PC-9 (cell line): ENCODE measurements around the gene AHNAK. TPM values are rescaled to one million over a fixed set of nuclear protein-coding genes. Genes with fewer than 3 reads are reported as not detected.
"Not testable (repeated sequence)": the region's sequence is repeated elsewhere in the genome, so short reads cannot be mapped to it uniquely, and the experiment has no call there.

Experiments used
- BruUV-seq: library from RNA; stranded (reverse); fragments of 400-500 nt; replicated peaks from 2 replicates; lab custom pipeline; 2021; lab: Mats Ljungman, UMichigan
- CTCF ChIA-PET: fragments of 300-600 bp; sonication (Branson Sonifier 250); formaldehyde crosslinking; loops from one replicate; lab custom pipeline; 2022; ENCODE audit warnings: antibody characterized with exemption; lab: Charles Lee
- POLR2A ChIA-PET: fragments of 300-600 bp; sonication (Branson Sonifier 250); formaldehyde crosslinking; loops from one replicate; lab custom pipeline; 2022; ENCODE audit warnings: antibody characterized with exemption; ENCODE audit not compliant: unreplicated experiment; lab: Charles Lee
- DNase-seq, 2 experiments: peaks; one replicate each; pipeline versions ENCODE4 v3.0.0 to v3.0.0-alpha.2; 2015 to 2022; ENCODE audit warnings: mixed read lengths in 1 of 2
- H2AFZ ChIP-seq: fragments of 200-600 bp; sonication (generic); 2 replicates; pipeline ENCODE4 v1.8.1; 2017; ENCODE audit warnings: antibody characterized with exemption
- H3F3A ChIP-seq: fragments of 200-600 bp; sonication (generic); 2 replicates; pipeline ENCODE4 v1.8.1; 2017; ENCODE audit warnings: antibody characterized with exemption, mild to moderate bottlenecking, low read depth; ENCODE audit not compliant: insufficient read depth
- H3K27ac ChIP-seq: fragments of 200-600 bp; sonication (generic); 2 replicates; pipeline ENCODE4 v1.6.1; 2016; ENCODE audit warnings: mixed run types
- H3K27me3 ChIP-seq: fragments of 200-600 bp; sonication (generic); 2 replicates; pipeline ENCODE4 v1.6.1; 2016; ENCODE audit warnings: low read depth, mixed run types; ENCODE audit not compliant: insufficient read depth
- H3K36me3 ChIP-seq: fragments of 200-600 bp; sonication (generic); 2 replicates; pipeline ENCODE4 v1.6.1; 2016; ENCODE audit warnings: low read depth, mixed run types
- H3K4me1 ChIP-seq: fragments of 200-600 bp; sonication (generic); replicated peaks from 2 replicates; pipeline ENCODE4 v1.6.1; 2016; ENCODE audit warnings: mixed run types; ENCODE audit not compliant: insufficient read depth
- H3K4me2 ChIP-seq: fragments of 200-600 bp; sonication (generic); 2 replicates; pipeline ENCODE4 v1.6.1; 2017; ENCODE audit warnings: mixed run types
- H3K4me3 ChIP-seq: fragments of 200-600 bp; sonication (generic); 2 replicates; pipeline ENCODE4 v1.6.1; 2016; ENCODE audit warnings: mixed run types
- H3K79me2 ChIP-seq: fragments of 200-600 bp; sonication (generic); 2 replicates; pipeline ENCODE4 v1.6.1; 2017; ENCODE audit warnings: low read depth, mixed run types
- H3K9me2 ChIP-seq: fragments of 200-600 bp; sonication (generic); 2 replicates; pipeline ENCODE4 v1.8.1; 2017; ENCODE audit warnings: mild to moderate bottlenecking; ENCODE audit not compliant: insufficient read depth
- H3K9me3 ChIP-seq: fragments of 200-600 bp; sonication (generic); 2 replicates; pipeline ENCODE4 v1.8.1; 2016; ENCODE audit warnings: low read depth; ENCODE audit not compliant: insufficient read depth
- H4K20me1 ChIP-seq: fragments of 200-600 bp; sonication (generic); 2 replicates; pipeline ENCODE4 v1.8.1; 2017; ENCODE audit not compliant: insufficient read depth
- EZH2 ChIP-seq: fragments of 200-600 bp; sonication (generic); IDR thresholded peaks from 2 replicates; pipeline ENCODE4 v1.8.0; 2017; ENCODE audit warnings: antibody characterized with exemption, low read depth
- intact Hi-C: fragments of 100-400 bp; cut with micrococcal nuclease; formaldehyde crosslinking; loops from one replicate; pipeline ENCODE4 v1.10.0; 2022; ENCODE audit not compliant: unreplicated experiment
- total RNA-seq: library from RNA; stranded (reverse); gene quantifications from 2 replicates; pipeline ENCODE4 v1.2.3, GENCODE V29; 2021
- TF ChIP-seq, protein P1 (sequence below): fragments of 200-600 bp; sonication (generic); conservative IDR thresholded peaks from 2 replicates; pipeline ENCODE4 v1.6.1; 2017; ENCODE audit warnings: mixed run types, antibody characterized with exemption, mild to moderate bottlenecking, moderate library complexity

The AHNAK gene
- total RNA-seq, 1 experiment from 2014 or later: 632 TPM

DNA sequence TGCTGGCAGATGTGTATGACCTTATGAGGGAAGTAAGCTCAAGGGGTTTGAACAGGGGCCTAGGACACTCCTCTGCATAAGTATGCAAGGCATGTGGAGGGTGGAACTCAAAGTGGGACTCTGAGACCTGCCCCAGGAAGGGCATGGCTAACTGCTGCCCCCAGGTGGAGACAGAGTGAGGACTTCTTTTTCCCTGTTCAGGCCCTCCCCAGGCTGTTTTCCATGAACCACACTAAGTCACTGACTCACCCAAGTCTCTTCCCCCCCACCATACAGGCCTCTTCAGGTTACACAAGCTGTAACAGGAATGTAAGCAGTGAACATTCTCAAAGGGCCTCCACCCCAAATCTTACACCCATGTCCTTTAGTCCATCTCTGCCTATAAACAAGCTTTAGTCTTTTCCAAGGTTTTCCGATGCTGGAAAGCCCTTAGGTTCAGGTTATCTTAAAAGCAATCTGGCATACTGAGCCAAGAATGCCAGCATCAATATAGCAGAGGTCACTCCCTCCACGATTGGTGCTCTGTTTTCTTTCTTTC lies 14.0 kb upstream of the AHNAK start:
- Histone ChIP-seq H3K36me3 (peaks cover 43% of the 10 kb centered on the region), H3K4me3 (no peak overlapping the region), H3K4me2 (peak overlapping the region; percentile 54), H4K20me1 (peaks cover 67% of the 10 kb centered on the region), H3K27me3 (no peaks in the 10 kb centered on the region), H3K9me2 (no peaks in the 10 kb centered on the region), H3K9me3 (no peaks in the 10 kb centered on the region), H3K27ac (peak overlapping the region; percentile 92), H3K4me1 (peaks cover 78% of the 10 kb centered on the region), H3K79me2 (peaks cover 54% of the 10 kb centered on the region), H3F3A (peaks cover 97% of the 10 kb centered on the region), H2AFZ (no peak overlapping the region)
- intact Hi-C loops: loop anchor here (1.0 kb wide), 5 partner anchors 15 to 165 kb away; no protein-coding TSS in a partner anchor
- ChIA-PET POLR2A (interaction anchor here (0.5 to 1.4 kb wide), 18 partner anchors 8 to 281 kb away, joined by 3 to 32 read pairs (median 6); partner anchors contain the start of genes AHNAK, C11orf98, CSKMT and EEF1G), CTCF (interaction anchor here (0.5 to 3.3 kb wide), 26 partner anchors 10 to 1079 kb away, joined by 3 to 49 read pairs (median 6); partner anchors contain the start of genes AHNAK and TUT1)
- DNase-seq: peak; percentile 99
- BruUV-seq: no TSS peak
- no peak for TF ChIP-seq EZH2
- TF ChIP-seq, protein P1, sequence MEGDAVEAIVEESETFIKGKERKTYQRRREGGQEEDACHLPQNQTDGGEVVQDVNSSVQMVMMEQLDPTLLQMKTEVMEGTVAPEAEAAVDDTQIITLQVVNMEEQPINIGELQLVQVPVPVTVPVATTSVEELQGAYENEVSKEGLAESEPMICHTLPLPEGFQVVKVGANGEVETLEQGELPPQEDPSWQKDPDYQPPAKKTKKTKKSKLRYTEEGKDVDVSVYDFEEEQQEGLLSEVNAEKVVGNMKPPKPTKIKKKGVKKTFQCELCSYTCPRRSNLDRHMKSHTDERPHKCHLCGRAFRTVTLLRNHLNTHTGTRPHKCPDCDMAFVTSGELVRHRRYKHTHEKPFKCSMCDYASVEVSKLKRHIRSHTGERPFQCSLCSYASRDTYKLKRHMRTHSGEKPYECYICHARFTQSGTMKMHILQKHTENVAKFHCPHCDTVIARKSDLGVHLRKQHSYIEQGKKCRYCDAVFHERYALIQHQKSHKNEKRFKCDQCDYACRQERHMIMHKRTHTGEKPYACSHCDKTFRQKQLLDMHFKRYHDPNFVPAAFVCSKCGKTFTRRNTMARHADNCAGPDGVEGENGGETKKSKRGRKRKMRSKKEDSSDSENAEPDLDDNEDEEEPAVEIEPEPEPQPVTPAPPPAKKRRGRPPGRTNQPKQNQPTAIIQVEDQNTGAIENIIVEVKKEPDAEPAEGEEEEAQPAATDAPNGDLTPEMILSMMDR: peak; percentile 90

DNA sequence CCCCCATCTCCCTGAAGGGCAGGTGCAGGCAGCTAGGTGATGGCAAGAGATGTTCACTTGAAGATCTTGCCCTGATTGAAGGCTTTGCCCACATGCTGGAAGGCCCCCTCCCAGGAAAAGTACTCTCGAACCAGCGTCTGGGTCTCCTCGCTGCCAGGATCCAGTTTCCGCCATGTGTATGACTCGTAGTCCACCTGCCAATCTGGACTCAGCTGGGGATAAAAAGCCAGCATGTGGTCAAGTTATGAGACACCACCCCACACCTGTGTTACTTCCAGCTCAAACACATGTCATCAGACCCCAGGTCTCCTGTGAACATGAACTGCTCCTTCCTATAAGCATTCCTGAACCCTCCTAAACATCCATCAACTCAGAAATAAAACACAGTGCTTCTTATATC lies 13.0 kb upstream of the AHNAK start:
- Histone ChIP-seq H3K79me2 (peaks cover 54% of the 10 kb centered on the region), H3K4me2 (peak overlapping the region; percentile 54), H3F3A (peaks cover 97% of the 10 kb centered on the region), H3K4me1 (peaks cover 81% of the 10 kb centered on the region), H3K36me3 (peaks cover 33% of the 10 kb centered on the region), H3K27ac (peak overlapping the region; percentile 92), H4K20me1 (peaks cover 57% of the 10 kb centered on the region)
- H3K9me3 ChIP-seq, H3K4me3 ChIP-seq, H2AFZ ChIP-seq, BruUV-seq, H3K27me3 ChIP-seq, H3K9me2 ChIP-seq: not testable (repeated sequence)
- peak in 1 of 2 experiments; percentile 41 for DNase-seq
- intact Hi-C loops: loop anchor here (1.0 kb wide), 5 partner anchors 14 to 164 kb away; no protein-coding TSS in a partner anchor
- ChIA-PET POLR2A (interaction anchor here (0.6 to 0.7 kb wide), 3 partner anchors 21 to 79 kb away, joined by 4 to 30 read pairs (median 6); no protein-coding TSS in a partner anchor), CTCF (interaction anchor here (1.1 to 3.3 kb wide), 4 partner anchors 9 to 47 kb away, joined by 4 to 49 read pairs (median 6); no protein-coding TSS in a partner anchor)

DNA sequence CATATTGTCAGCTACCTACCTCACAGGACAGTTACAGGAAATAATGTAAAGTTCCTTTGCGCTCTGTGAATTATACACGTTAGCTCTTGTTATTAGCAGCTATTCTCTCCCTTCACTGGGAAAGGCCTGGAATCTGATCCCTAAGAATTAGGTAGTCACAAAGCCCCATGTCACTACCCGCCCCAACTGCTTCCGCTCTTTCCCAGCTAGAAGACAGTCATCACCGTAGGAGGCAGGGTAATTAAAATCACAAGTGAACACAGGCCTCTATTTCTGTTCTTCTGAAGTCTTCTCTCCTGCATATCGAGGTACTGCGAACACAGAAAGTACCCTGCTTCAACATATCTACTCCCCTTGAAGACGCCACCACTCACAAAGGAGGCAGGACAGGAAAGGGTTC lies 12.6 kb upstream of the AHNAK start:
- CTCF ChIA-PET: interaction anchor here (0.6 to 3.3 kb wide), 4 partner anchors 9 to 79 kb away, joined by 4 to 49 read pairs (median 8); no protein-coding TSS in a partner anchor
- Histone ChIP-seq H4K20me1 (peaks cover 55% of the 10 kb centered on the region), H3K9me2 (no peaks in the 10 kb centered on the region), H3F3A (peaks cover 97% of the 10 kb centered on the region), H3K27me3 (no peaks in the 10 kb centered on the region), H3K4me1 (peaks cover 86% of the 10 kb centered on the region), H3K27ac (peak overlapping the region; percentile 92), H2AFZ (no peak overlapping the region), H3K36me3 (peaks cover 33% of the 10 kb centered on the region), H3K79me2 (peaks cover 50% of the 10 kb centered on the region), H3K4me2 (no peak overlapping the region), H3K9me3 (no peaks in the 10 kb centered on the region), H3K4me3 (no peak overlapping the region)
- intact Hi-C loops: no loop called here
- no peak for DNase-seq
- TF ChIP-seq, protein P1: no peak
- TF ChIP-seq EZH2: no peak
- POLR2A ChIA-PET: interaction anchor here (0.6 to 0.7 kb wide), 3 partner anchors 21 to 79 kb away, joined by 4 to 30 read pairs (median 6); no protein-coding TSS in a partner anchor
- BruUV-seq: no TSS peak
